Stimulated activated CD4-positive, alpha-beta T cell treated with anti-CD3 and anti-CD28 coated beads, TNF-alpha, amount 100 ng/mL, for 1 hour (primary cell): ENCODE results near the gene AKAP8L.

ENCODE experiments used
- DNase-seq, 3 donors: peaks; one replicate each; pipeline ENCODE4 v3.0.0-alpha.2; 2020; ENCODE audit warnings: low read depth in 3 of 3, low spot score in 1 of 3

AKAP8L gene

GRCh38 chr19:15448778-15449619 is 30.2 kb upstream of the AKAP8L start:
- no peak for DNase-seq

- no peak for DNase-seq
These were observed 29.4 kb upstream of the AKAP8L start for GRCh38 chr19:15448044-15448777.

GRCh38 chr19:15447057-15447456 is 28.3 kb upstream of the AKAP8L start:
- DNase-seq, result no peak

GRCh38 chr19:15445807-15446376 is 27.1 kb upstream of the AKAP8L start:
- DNase-seq, result no peak

GRCh38 chr19:15445227-15445605 is 26.4 kb upstream of the AKAP8L start:
- no peak for DNase-seq

GRCh38 chr19:15444505-15445226 is 25.9 kb upstream of the AKAP8L start:
- DNase-seq, result no peak

GRCh38 chr19:15443838-15444237 is 25.1 kb upstream of the AKAP8L start:
- DNase-seq, result no peak

GRCh38 chr19:15443325-15443724 is 24.5 kb upstream of the AKAP8L start:
- no peak for DNase-seq

GRCh38 chr19:15442142-15442920 is 23.5 kb upstream of the AKAP8L start:
- DNase-seq, result no peak

GRCh38 chr19:15441317-15441716 is 22.5 kb upstream of the AKAP8L start:
- no peak for DNase-seq

GRCh38 chr19:15439821-15440641 is 21.2 kb upstream of the AKAP8L start:
- DNase-seq, result no peak

- no peak for DNase-seq
These were observed 20.5 kb upstream of the AKAP8L start for GRCh38 chr19:15439078-15439799.

GRCh38 chr19:15438577-15438976 is 19.8 kb upstream of the AKAP8L start:
- DNase-seq, result no peak

GRCh38 chr19:15438124-15438496 is 19.3 kb upstream of the AKAP8L start:
- DNase-seq, result no peak

GRCh38 chr19:15437355-15438123 is 18.8 kb upstream of the AKAP8L start:
- DNase-seq, result no peak

- no peak for DNase-seq
These were observed 18.0 kb upstream of the AKAP8L start for GRCh38 chr19:15436826-15437110.

GRCh38 chr19:15436012-15436825 is 17.4 kb upstream of the AKAP8L start:
- DNase-seq, result no peak

GRCh38 chr19:15433519-15434069 is 14.8 kb upstream of the AKAP8L start:
- DNase-seq, result no peak
